Smooth muscle cell (in vitro differentiated cells): ENCODE results near the gene PFKFB3. TPM values are rescaled to one million over a fixed set of nuclear protein-coding genes. Genes with fewer than 3 reads are reported as not detected.
"Not testable (repeated sequence)": the region's sequence is repeated elsewhere in the genome, so short reads cannot be mapped to it uniquely, and the experiment has no call there.

Experiments used
- DNase-seq: peaks from one replicate; lab custom pipeline; 2025; ENCODE audit not compliant: unreplicated experiment; lab: John Stamatoyannopoulos, UW
- H2AFZ ChIP-seq: fragments of 200-600 bp; sonication (generic); 2 replicates; pipeline ENCODE4 v1.6.0; 2016; ENCODE audit warnings: antibody characterized with exemption, low read depth, mild to moderate bottlenecking
- H3F3A ChIP-seq: fragments of 200-600 bp; sonication (generic); 2 replicates; pipeline ENCODE4 v1.6.0; 2017; ENCODE audit warnings: antibody characterized with exemption, low read depth
- H3K27ac ChIP-seq: fragments of 200-600 bp; sonication (generic); 2 replicates; pipeline ENCODE4 v1.5.1; 2016; ENCODE audit warnings: low read depth, mild to moderate bottlenecking
- H3K27me3 ChIP-seq: fragments of 200-600 bp; sonication (generic); 2 replicates; pipeline ENCODE4 v1.6.1; 2016; ENCODE audit warnings: low read depth, mild to moderate bottlenecking
- H3K36me3 ChIP-seq: fragments of 200-600 bp; sonication (generic); 2 replicates; pipeline ENCODE4 v1.5.1; 2016; ENCODE audit warnings: low read depth
- H3K4me1 ChIP-seq: fragments of 200-600 bp; sonication (generic); 2 replicates; pipeline ENCODE4 v1.5.1; 2016; ENCODE audit warnings: low read depth
- H3K4me2 ChIP-seq: fragments of 200-600 bp; sonication (generic); 2 replicates; pipeline ENCODE4 v1.6.0; 2016; ENCODE audit warnings: mild to moderate bottlenecking
- H3K4me3 ChIP-seq: fragments of 200-600 bp; sonication (generic); 2 replicates; pipeline ENCODE4 v1.5.1; 2016; ENCODE audit warnings: mild to moderate bottlenecking
- H3K79me2 ChIP-seq: fragments of 200-600 bp; sonication (generic); 2 replicates; pipeline ENCODE4 v1.6.0; 2016; ENCODE audit warnings: low read depth, mild to moderate bottlenecking
- H3K9ac ChIP-seq: fragments of 200-600 bp; sonication (generic); 2 replicates; pipeline ENCODE4 v1.6.0; 2016; ENCODE audit warnings: low read depth
- H3K9me3 ChIP-seq: fragments of 200-600 bp; sonication (generic); replicated peaks from 2 replicates; pipeline ENCODE4 v1.5.1; 2016; ENCODE audit warnings: low read depth
- H4K20me1 ChIP-seq: fragments of 200-600 bp; sonication (generic); 2 replicates; pipeline ENCODE4 v1.6.0; 2016; ENCODE audit warnings: low read depth
- CTCF ChIP-seq: fragments of 200-600 bp; sonication (generic); IDR thresholded peaks from 2 replicates; pipeline ENCODE4 v1.5.1; 2017; ENCODE audit warnings: borderline replicate concordance, mild to moderate bottlenecking, antibody characterized with exemption; ENCODE audit not compliant: insufficient read depth, poor library complexity, severe bottlenecking
- WGBS: methylation state at CpG from one replicate; pipeline ENCODE4 v1.1.7; 2016; ENCODE audit warnings: low lambda C conversion rate; 5-methylcytosine and 5-hydroxymethylcytosine counted together
- polyA plus RNA-seq: library from polyadenylated mRNA; unstranded; fragments of >200 nt; fragmentation: Nextera tagmentation; extraction: Ambion mirVana; gene quantifications from 2 replicates; pipeline ENCODE4 v1.2.1, GENCODE V29; 2016
- total RNA-seq: library from RNA; depleted of rRNA; stranded (reverse); fragments of >200 nt; gene quantifications from 2 replicates; pipeline ENCODE4 v1.2.3, GENCODE V29; 2014

The PFKFB3 gene
- total and polyA plus RNA-seq, 2 experiments from 2014 or later = 61.3 to 68.3 TPM

- H3K9me3 ChIP-seq = no peaks in the 10 kb centered on the region
- H2AFZ ChIP-seq = no peak overlapping the region
- DNase-seq = no peak
- H4K20me1 ChIP-seq = peaks cover 9% of the 10 kb centered on the region
- no peaks in the 10 kb centered on the region for H3K4me1 ChIP-seq
- no peaks in the 10 kb centered on the region for H3F3A ChIP-seq
- no peaks in the 10 kb centered on the region for H3K36me3 ChIP-seq
- H3K4me3 ChIP-seq = no peak overlapping the region
- no peak for TF ChIP-seq CTCF
- no peak overlapping the region for H3K4me2 ChIP-seq
- no peaks in the 10 kb centered on the region for H3K27me3 ChIP-seq
- 95% methylated on average over 6 of the region's 6 CpGs for WGBS
- H3K9ac ChIP-seq = no peak overlapping the region
- no peak overlapping the region for H3K27ac ChIP-seq
- peaks cover 76% of the 10 kb centered on the region for H3K79me2 ChIP-seq
These were observed 8.4 kb upstream of the PFKFB3 start for GRCh38 chr10:6194311-6194710.

GRCh38 chr10:6195376-6195775 is 7.4 kb upstream of the PFKFB3 start:
- Histone ChIP-seq H3K4me3 (no peak overlapping the region), H3K9ac (no peak overlapping the region), H3K36me3 (no peaks in the 10 kb centered on the region), H3K9me3 (no peaks in the 10 kb centered on the region), H3K4me1 (no peaks in the 10 kb centered on the region), H3K27me3 (no peaks in the 10 kb centered on the region), H4K20me1 (peaks cover 12% of the 10 kb centered on the region), H3F3A (no peaks in the 10 kb centered on the region), H2AFZ (no peak overlapping the region), H3K27ac (no peak overlapping the region), H3K79me2 (peaks cover 66% of the 10 kb centered on the region), H3K4me2 (no peak overlapping the region)
- 78% methylated on average over 6 of the region's 6 CpGs for WGBS
- no peak for DNase-seq
- TF ChIP-seq CTCF = no peak

GRCh38 chr10:6195846-6196245 is 6.9 kb upstream of the PFKFB3 start:
- no peak for DNase-seq
- H3K4me1 ChIP-seq = no peaks in the 10 kb centered on the region
- no peak overlapping the region for H2AFZ ChIP-seq
- no peaks in the 10 kb centered on the region for H3K36me3 ChIP-seq
- H3F3A ChIP-seq = no peaks in the 10 kb centered on the region
- no peak overlapping the region for H3K4me2 ChIP-seq
- WGBS = 85% methylated on average over 9 of the region's 9 CpGs
- TF ChIP-seq CTCF = no peak
- H3K79me2 ChIP-seq = peaks cover 62% of the 10 kb centered on the region
- no peaks in the 10 kb centered on the region for H3K27me3 ChIP-seq
- no peak overlapping the region for H3K27ac ChIP-seq
- H3K4me3 ChIP-seq = no peak overlapping the region
- H4K20me1 ChIP-seq = peaks cover 15% of the 10 kb centered on the region
- H3K9me3 ChIP-seq = no peaks in the 10 kb centered on the region
- H3K9ac ChIP-seq = no peak overlapping the region

GRCh38 chr10:6196524-6196923 is 6.2 kb upstream of the PFKFB3 start:
- not testable (repeated sequence) for H3K9me3 ChIP-seq, H3F3A ChIP-seq, H3K27me3 ChIP-seq, DNase-seq, H3K27ac ChIP-seq, H3K4me1 ChIP-seq, H3K36me3 ChIP-seq, H3K4me3 ChIP-seq, H3K4me2 ChIP-seq, H3K9ac ChIP-seq, H2AFZ ChIP-seq
- Histone ChIP-seq H4K20me1 (peaks cover 13% of the 10 kb centered on the region), H3K79me2 (peaks cover 55% of the 10 kb centered on the region)
- WGBS = 76% methylated on average over 6 of the region's 6 CpGs
